GM12873 (cell line): ENCODE data around the gene CEMIP.

Experiments
- TF ChIP-seq, protein P1 (sequence below): IDR thresholded peaks from 2 replicates; pipeline ENCODE4 v1.5.1; 2012; ENCODE audit warnings: low read depth, mild to moderate bottlenecking, moderate library complexity, low read length, control low read depth; ENCODE audit not compliant: insufficient read depth; ENCODE audit errors: missing control alignments

The CEMIP gene

DNA sequence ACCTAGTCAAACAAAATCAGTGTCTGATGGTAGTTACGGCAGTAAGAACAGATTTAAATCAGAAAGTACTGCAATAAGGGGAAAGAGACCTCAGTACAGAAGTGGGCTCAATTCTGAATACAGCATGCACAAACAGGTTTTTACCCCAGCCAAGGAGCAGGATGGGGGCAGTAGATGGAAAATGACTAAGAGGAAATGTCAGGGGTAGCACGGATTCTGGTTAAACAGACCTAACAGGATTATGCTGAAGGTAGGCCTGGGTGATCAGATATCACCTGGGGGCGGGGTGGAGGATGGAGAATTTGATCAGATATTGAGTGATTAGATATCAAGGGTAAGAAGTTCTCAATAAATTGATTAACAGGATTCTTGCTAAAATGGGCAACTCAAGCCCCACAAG, 191.5 kb downstream of the CEMIP start:
- TF ChIP-seq, protein P1, sequence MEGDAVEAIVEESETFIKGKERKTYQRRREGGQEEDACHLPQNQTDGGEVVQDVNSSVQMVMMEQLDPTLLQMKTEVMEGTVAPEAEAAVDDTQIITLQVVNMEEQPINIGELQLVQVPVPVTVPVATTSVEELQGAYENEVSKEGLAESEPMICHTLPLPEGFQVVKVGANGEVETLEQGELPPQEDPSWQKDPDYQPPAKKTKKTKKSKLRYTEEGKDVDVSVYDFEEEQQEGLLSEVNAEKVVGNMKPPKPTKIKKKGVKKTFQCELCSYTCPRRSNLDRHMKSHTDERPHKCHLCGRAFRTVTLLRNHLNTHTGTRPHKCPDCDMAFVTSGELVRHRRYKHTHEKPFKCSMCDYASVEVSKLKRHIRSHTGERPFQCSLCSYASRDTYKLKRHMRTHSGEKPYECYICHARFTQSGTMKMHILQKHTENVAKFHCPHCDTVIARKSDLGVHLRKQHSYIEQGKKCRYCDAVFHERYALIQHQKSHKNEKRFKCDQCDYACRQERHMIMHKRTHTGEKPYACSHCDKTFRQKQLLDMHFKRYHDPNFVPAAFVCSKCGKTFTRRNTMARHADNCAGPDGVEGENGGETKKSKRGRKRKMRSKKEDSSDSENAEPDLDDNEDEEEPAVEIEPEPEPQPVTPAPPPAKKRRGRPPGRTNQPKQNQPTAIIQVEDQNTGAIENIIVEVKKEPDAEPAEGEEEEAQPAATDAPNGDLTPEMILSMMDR = no peak

- TF ChIP-seq, protein P1 = peak; percentile 6
Observed at GRCh38 chr15:80971143-80971542, 192.0 kb downstream of the CEMIP start.

DNA sequence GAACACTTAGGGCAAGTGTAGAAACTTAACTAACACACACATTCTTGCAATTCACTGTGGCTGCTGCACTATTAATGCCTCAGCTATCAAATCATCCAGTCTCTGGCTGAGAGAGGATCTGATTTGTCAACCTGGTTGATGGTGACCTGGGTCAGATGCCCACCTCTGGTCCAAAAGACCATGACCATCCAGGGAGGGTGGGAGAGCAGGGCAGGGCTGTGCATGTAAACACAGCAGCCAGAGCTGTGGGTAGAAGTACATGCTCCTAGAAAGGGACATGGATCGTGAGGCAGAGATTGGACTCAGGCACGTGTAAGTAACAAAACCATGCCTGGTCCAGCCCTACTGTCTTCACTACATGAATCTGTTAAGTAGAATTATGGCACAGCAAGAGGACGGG, 193.1 kb downstream of the CEMIP start:
- TF ChIP-seq, protein P1 = no peak

DNA sequence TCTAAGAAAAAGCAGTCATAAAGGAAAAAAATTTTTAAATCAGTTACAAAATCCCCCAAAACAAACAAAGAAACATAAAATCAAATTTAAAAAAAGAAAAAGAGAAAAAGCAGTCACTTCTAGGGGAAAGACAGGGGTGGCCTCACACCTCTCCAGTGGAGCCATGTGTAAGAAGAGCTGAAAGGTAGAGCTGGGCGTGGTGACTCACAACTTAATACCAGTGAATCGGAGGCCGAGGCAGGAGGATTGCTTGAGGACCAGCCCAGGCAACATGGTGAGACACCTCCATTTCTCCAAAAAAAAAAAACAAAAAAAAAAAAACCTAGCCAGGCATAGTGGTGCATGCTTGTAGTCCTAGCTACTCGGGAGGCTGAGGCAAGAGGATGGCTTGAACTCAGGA, 195.7 kb downstream of the CEMIP start:
- TF ChIP-seq, protein P1 = no peak

- TF ChIP-seq, protein P1 = no peak
Observed at GRCh38 chr15:80976851-80977250, 197.7 kb downstream of the CEMIP start.

- TF ChIP-seq, protein P1 = peak; percentile 50
Observed at GRCh38 chr15:80977627-80978036, 198.5 kb downstream of the CEMIP start.

GRCh38 chr15:80978685-80979329, 199.6 kb downstream of the CEMIP start:
- TF ChIP-seq, protein P1 = no peak
